Subcutaneous adipose tissue (tissue), 4 donors: ENCODE data around the gene COL28A1. TPM values are rescaled to one million over a fixed set of nuclear protein-coding genes. Genes with fewer than 3 reads are reported as not detected.

ENCODE experiments used
- total RNA-seq, 4 donors: library from RNA; depleted of rRNA; stranded (reverse); fragments of >200 nt; gene quantifications; one replicate each; pipeline ENCODE4 v1.1.0, GENCODE V29; 2016
- TF ChIP-seq, protein P1 (sequence below): fragments of 450-650 bp; IDR thresholded peaks from one replicate; pipeline ENCODE4 v1.5.1; 2016; ENCODE audit warnings: low read depth, mild to moderate bottlenecking, control low read depth, antibody characterized with exemption, moderate library complexity

The COL28A1 gene
- total RNA-seq, 4 donors from 2014 or later: 0.51 to 3.2 (median 1.8) TPM

DNA sequence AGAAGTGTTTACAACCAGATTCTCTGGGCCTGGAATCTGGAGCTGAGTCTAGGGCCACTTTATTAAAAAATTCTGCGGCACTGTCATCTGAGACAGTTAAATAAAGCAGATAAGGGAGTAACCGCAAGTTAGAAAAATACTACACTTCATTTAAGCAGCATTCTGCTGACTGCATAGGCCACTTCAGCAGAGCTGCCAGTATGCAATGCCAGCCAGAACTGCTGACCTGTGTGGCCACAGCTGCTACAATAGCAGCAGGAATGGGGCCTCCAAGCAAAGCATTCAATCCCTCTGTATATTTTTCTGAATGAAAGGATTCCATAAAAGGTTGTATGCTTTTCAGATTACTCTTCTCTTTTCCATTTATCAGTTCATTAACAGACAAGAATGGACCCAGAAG, 136.0 kb downstream of the COL28A1 start:
- TF ChIP-seq, protein P1, sequence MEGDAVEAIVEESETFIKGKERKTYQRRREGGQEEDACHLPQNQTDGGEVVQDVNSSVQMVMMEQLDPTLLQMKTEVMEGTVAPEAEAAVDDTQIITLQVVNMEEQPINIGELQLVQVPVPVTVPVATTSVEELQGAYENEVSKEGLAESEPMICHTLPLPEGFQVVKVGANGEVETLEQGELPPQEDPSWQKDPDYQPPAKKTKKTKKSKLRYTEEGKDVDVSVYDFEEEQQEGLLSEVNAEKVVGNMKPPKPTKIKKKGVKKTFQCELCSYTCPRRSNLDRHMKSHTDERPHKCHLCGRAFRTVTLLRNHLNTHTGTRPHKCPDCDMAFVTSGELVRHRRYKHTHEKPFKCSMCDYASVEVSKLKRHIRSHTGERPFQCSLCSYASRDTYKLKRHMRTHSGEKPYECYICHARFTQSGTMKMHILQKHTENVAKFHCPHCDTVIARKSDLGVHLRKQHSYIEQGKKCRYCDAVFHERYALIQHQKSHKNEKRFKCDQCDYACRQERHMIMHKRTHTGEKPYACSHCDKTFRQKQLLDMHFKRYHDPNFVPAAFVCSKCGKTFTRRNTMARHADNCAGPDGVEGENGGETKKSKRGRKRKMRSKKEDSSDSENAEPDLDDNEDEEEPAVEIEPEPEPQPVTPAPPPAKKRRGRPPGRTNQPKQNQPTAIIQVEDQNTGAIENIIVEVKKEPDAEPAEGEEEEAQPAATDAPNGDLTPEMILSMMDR: no peak

DNA sequence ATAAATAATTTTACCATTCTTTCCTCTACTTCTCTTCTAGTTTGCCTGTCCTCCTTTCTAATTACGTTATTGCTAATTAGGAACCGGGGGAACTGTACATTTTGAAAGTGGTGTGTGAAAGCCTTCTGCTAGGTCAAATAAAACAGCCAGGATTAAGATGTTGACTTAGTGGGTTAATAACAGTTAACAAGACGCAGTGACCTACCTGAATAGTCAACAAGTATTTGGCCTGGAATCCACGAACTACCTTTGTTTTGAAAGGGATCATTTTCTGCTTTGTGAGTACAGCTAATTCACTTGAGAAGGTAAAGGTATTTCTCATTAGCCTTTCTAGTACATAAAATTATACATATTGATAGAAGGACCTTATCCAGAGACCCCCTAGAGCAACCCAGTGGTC, 139.9 kb downstream of the COL28A1 start:
- TF ChIP-seq, protein P1: no peak

DNA sequence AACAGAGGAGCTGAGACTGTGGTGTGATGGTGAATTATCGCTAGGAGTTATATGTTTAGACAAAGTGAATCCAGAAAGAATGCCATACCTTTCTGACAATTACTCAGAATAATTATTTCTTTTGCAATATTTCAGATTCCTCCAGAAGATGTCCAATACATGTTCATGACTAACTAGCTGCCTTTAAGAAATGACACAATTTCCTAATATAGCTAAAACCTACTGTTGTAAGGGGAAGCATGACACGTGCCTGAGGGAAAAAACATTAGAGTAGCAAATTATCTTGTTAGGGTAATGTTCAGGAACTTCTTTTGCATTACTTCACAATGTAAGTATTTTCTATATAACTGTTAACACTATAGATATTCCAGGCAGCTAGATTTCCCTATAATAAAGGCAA, 150.3 kb downstream of the COL28A1 start:
- TF ChIP-seq, protein P1: no peak

DNA sequence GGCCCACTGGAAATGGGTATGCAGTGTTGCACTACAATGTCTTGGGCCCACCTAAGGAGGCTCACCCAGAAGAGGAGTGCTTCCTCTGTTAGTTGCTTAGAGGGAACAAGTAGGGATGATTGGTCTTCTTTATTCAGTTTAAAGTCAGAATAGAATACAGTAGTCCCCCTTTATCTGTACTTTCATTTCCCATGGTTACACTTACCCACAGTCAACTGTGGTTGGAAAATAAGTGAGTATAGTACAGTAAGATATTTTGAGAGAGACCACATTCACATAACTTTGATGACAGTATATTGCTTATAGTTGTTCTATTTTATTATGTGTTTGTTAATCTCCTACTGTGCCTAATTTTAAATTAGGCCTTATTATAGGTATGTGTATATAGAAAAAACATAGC, 151.4 kb downstream of the COL28A1 start:
- TF ChIP-seq, protein P1: no peak

DNA sequence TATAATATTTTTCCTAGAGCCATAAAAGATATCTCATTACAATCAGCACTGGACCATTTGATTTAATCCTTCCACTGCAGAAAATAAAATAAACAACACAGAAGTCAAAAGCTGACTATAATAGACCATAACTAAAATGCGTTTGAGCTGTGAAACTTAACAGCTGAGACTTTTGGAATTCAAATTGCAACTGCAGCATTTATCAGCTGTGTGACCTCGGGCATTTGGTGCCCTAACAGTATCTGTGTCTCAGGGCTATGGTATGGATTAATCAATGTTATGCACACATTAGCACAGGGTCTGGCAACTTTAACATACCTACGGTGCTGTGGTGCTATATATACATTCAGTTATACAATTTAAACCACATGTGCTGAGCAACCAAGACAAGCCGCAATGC, 160.1 kb downstream of the COL28A1 start:
- TF ChIP-seq, protein P1: no peak

DNA sequence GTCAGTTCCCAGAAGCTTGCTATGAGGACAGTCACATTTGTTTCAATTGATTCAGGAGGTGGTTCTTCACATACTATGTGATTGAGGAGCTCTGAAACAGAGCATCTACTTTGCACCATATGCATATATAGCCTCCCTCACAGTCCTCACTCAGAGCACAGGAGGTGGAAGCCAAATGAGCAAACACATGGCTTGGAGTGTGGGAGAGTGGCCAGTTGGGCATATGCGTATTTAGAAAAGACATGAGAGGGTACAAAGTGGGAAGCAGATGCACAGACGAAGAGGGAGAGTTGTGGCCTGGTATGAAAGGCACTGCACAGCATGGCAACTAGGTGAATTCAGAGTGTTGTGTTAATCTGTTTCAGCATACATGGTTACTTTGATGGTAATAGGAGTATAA, 165.6 kb downstream of the COL28A1 start:
- TF ChIP-seq, protein P1: no peak

DNA sequence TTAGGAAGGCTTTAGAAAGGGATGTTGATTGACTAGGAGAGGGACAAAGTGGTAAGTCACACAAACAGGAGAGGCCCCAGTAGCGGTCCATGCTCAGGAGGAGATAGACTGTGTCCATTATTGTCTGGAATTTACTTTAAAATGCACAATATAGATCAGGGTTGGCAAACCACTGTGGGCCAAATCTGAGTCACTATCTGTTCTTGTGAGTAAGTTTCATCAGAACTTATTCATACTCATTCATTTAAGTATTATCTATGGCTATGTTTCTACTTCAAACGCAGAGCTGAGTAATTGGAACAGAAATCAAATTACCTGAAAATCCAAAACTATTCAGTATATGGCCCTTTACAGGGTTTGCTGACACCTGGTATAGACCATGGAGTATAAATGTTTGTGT, 166.5 kb downstream of the COL28A1 start:
- TF ChIP-seq, protein P1: no peak
